Right kidney (tissue), 1 donor: ENCODE results near the gene CDH15.

Source experiments
- DNase-seq: peaks from one replicate; pipeline ENCODE4 v3.0.0-alpha.2; 2016

CDH15 gene

DNA sequence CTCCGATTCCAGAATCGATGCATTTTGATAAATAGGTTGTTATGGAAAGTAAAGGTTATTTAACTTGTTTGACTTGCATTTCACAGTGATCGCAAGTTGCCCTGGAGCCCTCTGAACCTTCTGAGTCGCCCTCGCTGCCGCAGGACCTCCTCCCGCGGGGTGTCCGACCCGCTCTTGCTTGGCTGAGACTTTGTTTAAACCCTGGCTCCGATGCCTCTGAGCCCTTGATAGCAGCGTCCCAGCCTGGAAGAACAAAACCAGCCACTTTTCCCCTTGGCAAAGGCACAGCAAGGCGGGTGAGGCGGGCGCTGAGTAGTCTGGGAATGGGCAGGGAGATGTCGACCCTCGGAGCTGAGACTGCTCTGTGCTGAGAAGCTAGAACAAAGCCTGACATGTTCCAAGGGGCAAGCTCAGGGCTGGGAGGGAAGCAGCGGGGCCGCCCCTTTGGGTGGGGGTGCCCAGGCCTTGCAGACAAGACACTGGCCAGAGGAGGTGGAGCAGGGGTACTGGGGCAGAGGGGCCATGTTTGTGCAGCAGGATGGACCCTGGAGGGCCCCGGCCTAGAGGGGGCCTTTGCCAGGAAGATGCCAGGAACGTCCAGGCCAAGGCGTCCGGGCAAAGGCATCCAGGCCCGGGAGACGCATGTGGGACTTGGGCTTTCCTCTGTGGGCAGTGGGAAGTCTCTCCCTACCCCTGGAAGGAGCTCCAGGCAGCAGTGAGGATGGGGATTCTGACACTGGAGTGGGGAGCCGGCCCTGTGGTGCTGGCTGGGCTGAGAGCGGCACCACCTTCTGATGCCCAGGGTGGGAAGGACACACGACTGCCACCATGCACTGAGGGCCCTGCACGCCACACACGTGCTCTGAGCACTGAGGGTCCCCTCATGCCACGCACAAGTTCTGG lies 30.3 kb upstream of the CDH15 start:
- DNase-seq = no peak

- DNase-seq = no peak
These were observed 29.7 kb upstream of the CDH15 start for GRCh38 chr16:89141884-89142267.

GRCh38 chr16:89142474-89143195 lies 28.9 kb upstream of the CDH15 start:
- DNase-seq = no peak

- DNase-seq = no peak
These were observed 28.3 kb upstream of the CDH15 start for GRCh38 chr16:89143201-89143741.

GRCh38 chr16:89143911-89144675 lies 27.5 kb upstream of the CDH15 start:
- no peak for DNase-seq

DNA sequence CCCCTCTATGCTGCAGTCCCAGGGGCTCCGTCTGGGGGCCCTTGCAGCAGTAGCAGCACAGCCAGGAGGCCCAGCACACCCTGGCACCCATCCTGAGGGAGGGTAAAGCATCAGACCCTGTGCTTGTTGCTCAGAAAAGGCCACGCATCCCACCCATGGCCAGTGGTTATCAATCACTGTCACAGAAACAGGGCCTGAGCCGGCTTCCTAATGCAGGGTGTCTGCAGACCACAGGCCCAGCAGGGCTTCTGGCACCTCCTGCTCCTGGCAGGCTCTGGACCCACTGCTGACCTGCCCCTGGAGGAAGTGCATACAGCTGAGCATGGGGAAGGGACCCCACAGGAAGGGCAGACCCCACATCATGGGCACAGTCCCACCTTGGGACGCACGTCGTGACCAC lies 26.9 kb upstream of the CDH15 start:
- DNase-seq = no peak

GRCh38 chr16:89145406-89146161 lies 26.0 kb upstream of the CDH15 start:
- no peak for DNase-seq

DNA sequence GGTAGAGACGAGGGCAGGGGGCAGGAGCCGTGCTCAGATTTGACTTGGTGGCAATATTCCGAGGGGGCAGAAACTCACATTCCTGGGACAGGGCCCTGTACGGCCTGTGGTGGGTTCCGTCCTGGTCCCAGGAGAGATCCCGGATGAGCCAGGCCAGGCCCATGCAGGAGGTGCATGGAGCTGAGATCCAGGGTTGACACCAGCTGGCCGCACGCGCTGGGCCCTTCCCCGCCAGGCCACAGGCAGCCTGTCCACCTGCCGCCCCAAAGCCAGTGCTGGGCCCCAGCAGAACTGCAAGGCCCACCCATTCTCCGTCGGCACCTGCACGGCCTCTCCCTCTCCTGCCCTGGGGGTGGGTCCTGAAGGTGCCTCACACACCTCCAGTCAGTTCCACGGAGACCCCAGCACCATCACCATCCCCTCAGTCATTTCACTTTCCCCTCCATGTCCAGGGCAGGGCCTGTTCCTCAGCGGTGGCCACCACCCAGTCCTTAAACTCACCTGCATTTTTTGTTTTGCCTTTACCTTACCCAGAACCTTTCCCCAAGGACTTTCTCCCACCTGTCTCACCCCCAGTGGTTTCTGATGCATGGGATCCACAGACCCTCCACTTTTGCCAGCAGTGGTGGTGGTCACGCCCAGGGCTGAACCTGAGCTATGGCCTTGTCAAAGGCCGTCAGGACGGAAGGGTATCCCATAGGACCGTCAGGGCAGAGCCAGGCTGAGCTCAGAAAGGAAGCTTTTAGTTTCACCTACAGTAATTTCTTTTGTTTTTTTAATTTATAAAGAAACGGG lies 25.1 kb upstream of the CDH15 start:
- no peak for DNase-seq

DNA sequence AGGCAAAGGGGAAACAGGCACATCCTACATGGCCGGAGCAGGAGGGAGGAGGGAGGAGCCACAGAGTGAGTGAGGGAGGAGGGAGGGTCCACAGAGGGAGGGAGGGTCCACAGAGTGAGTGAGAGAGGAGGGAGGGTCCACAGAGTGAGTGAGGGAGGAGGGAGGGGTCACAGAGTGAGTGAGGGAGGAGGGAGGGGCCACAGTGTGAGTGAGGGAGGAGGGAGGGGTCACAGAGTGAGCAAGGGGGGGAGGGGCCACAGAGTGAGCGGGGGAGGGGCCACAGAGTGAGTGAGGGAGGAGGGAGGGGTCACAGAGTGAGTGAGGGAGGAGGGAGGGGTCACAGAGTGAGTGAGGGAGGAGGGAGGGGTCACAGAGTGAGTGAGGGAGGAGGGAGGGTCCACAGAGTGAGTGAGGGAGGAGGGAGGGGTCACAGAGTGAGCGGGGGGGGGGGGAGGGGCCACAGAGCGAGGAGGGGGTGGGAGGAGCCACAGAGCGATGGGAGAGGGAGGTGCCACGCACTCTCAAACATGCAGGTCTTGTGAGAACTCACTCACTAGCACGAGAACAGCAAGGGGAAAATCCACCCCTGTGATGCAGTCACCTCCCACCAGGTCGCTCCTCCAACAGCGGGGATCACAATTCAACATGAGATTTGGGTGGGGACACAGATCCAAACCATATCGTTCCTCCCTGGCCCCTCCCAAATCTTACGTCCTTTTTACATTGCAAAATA lies 24.3 kb upstream of the CDH15 start:
- no peak for DNase-seq

DNA sequence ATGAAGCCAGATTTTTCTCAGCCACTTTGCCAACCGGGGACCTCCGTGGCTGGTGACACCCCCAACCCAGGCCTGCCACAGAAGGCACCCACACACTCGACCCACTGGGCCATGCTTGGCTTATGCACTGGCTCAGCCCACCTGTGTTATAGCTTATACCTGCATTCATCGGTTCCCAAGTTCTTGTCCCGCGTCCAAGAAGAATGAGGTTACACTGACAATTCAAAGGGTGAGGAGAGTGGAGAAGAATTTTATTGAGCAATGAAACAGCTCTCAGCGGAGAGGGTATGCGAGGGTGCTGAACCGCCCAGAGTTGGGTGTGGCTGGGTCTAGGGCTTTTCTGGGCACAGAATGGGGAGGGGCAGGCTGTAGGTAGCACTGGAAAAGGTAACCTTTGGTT lies 22.2 kb upstream of the CDH15 start:
- DNase-seq = no peak

DNA sequence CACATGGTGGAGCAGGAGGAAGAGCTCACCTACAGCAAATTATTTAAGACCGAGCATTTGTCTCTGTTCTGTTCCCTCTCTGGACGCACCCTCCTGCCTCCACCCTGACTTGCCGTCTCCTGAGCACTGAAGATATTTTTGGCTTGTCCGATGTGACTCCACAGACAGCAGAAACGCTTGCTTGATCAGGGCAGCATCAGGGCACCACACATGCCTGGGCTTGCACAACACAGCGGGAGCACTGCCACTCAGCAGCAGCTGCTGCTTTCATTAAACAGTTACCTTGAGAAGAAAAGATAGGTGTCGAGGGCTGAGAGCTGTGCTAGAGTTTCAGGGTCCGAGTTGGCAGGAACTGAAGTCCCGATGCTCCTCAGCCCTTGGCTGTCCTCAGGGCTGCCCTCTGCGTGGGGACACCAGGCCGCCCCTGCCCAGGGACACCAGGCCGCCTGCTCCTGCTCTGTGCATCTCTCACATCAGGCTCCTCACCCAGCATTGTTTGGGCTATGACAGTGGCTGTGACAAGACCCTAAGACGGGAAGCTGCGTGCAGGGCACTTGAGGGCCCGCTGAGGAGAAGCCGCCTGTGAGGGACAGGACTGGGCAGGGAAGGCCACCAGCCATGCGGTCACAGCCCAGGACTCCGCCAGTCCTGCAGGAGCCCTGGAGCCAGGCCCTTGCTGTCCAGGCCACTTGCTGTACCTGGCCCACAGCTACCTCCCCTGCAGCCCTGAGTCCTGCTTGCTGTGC lies 21.3 kb upstream of the CDH15 start:
- no peak for DNase-seq

DNA sequence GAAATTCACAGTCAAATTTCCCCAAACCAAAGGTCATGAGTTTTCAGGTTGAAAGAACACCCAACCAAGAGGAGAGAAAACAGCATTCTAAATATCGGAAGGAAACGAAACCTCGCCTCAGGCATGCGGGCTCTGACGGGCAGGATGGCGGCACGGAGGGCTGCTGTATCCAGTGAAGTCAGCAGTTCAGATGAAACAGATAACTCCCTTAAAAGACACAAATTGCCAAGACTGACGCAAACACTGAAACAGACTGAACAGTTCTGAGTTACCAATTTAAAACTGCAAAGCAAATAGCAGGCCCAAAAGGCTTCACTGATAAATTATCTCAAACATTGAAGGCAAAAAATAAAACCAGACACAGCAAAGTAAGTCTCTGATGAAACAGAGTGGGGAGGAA lies 20.6 kb upstream of the CDH15 start:
- DNase-seq = no peak

DNA sequence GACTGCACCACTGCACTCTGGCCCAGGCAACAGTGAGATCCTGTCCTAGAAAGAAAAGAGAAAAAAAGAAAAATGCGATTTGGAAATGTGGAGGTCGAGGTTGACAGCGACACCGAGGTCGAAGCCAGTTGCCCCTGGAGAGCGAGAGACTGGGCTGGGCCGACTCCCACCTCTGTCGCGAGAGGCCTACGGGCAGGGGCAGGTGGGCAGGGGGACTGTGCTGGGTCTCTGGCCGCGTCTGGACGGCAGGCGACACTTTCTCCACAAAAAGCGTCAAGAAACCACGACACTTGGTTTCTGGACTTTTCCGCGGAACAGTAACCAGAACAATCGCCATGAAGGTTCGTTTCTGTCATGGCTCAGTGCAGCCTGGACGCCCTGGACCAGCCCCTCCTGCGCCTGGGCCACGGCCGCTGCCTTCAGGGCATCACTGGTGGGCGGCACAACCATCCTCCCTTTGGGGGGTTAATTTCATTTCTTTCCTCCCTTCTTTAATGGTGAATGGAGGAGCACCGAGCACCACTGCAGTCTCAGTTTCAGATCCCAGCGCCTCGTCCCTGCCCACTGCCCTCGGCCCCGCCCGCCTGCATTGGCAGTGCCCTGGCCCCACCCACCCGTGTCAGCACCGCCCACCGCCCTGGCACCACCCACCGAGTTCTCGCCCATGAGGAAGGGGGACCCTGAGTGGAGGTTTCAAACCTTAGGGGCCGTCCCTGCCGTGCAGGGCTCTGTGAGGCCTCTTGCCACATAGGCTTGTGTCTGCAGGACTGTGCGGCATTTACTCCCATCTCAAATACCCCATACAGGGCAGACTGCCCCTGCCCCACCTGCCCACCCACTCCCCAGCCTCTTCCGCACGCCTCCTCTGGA lies 18.5 kb upstream of the CDH15 start:
- no peak for DNase-seq

- DNase-seq = no peak
These were observed 17.7 kb upstream of the CDH15 start for GRCh38 chr16:89153848-89154271.

DNA sequence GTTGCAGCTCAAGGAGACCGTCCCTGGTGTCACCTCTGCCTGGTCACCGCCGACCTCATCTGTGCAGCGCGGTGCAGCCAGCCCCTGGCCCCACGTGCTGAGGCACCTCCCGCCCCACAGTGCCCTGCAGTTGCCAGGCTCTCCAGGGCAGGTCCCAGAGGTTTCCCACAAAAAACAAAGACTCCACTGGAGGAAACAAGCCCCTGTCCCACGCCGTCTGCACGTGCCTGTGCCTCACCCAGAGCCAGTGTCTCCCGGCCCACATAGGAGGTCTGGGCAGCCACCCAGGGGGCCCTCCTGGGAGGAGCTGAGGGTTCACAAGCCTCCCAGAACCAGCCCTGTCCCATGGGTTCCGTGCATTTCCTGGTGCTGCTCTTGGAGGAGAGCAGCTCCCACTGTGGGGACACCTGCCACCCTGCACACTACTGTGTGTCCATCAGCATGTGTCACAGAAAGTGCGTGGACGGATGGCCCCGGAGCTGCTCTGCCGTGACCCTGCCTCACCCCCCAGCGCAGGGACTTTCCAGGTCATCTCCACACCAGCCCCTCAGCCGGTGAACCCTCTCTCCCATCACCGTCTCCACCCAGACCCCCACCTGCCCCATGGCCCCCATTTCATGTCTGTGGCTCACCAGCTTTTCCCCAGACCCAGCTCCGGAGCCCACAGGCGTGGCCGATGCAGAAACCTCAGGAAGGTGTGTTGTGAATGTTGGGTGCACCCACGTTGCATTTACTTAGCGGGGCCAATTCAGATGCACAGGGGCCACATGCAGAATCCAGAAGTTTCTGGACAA lies 17.0 kb upstream of the CDH15 start:
- no peak for DNase-seq

DNA sequence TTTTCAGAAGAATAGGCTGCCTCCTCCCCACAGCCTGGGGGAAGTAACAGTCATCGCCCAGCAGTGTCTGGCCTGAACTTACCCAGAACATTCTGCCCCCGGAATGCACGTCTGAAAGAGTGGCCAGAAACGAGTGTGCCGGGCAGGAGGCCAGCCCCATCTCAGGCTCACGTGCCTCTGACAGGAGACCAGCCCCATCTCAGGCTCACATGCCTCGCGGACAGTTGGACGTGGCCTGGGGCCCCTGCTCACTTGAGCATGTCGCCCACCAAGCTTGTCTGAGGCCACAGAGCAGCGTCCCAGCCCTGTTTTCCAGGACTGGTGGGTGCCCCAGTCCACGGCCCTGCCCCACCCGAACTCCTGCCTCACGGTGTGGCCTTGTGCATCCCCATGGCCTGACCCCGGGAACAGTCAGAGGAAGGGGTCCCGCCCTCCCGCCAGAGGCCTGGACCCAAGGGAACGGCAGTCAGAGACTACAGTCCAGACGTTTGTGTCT lies 16.3 kb upstream of the CDH15 start:
- no peak for DNase-seq
